Activated CD8-positive, alpha-beta memory T cell treated with anti-CD3 and anti-CD28 coated beads, Interleukin-2, amount 10 ng/mL, durations not matched to agents 7 days and 5 days (primary cell): ENCODE measurements around the gene SYT15. TPM values are rescaled to one million over a fixed set of nuclear protein-coding genes. Genes with fewer than 3 reads are reported as not detected.
"Not testable (repeated sequence)": the region's sequence is repeated elsewhere in the genome, so short reads cannot be mapped to it uniquely, and the experiment has no call there.

ENCODE experiments used
- ATAC-seq: fragments of 150-1000 bp; cut with Tn5 transposase; one replicate; pipeline ENCODE4 v1.10.0; 2021; ENCODE audit warnings: moderate library complexity
- CTCF ChIA-PET: fragments of 350-600 bp; sonication (Branson Sonifier 250); formaldehyde crosslinking; loops from one replicate; lab custom pipeline; 2021; ENCODE audit warnings: antibody characterized with exemption; lab: Charles Lee
- DNase-seq: peaks from one replicate; pipeline ENCODE4 v3.0.0-alpha.2; 2020
- H3K27ac Mint-ChIP-seq: one replicate; pipeline ENCODE4 v1.8.0; 2021; ENCODE audit warnings: mild to moderate bottlenecking, mixed read lengths
- H3K27me3 Mint-ChIP-seq: one replicate; pipeline ENCODE4 v1.8.0; 2021; ENCODE audit warnings: mixed read lengths
- H3K36me3 Mint-ChIP-seq: one replicate; pipeline ENCODE4 v1.8.0; 2021; ENCODE audit warnings: mild to moderate bottlenecking, mixed read lengths
- H3K4me1 Mint-ChIP-seq: one replicate; pipeline ENCODE4 v1.8.0; 2021; ENCODE audit warnings: mixed read lengths
- H3K4me3 Mint-ChIP-seq: one replicate; pipeline ENCODE4 v1.8.0; 2021; ENCODE audit warnings: mild to moderate bottlenecking, moderate library complexity, mixed read lengths
- H3K9me3 Mint-ChIP-seq: one replicate; pipeline ENCODE4 v1.8.0; 2022; ENCODE audit warnings: low read depth, mixed read lengths
- total RNA-seq, 2 experiments: library from RNA; stranded (reverse); gene quantifications; one replicate each; pipeline ENCODE4 v1.2.3, GENCODE V29; 2021

The SYT15 gene
- 1 to 10 TPM in 1 of 2 experiments, under 1 TPM in 1; 0.33 to 1.5 TPM for total RNA-seq

DNA sequence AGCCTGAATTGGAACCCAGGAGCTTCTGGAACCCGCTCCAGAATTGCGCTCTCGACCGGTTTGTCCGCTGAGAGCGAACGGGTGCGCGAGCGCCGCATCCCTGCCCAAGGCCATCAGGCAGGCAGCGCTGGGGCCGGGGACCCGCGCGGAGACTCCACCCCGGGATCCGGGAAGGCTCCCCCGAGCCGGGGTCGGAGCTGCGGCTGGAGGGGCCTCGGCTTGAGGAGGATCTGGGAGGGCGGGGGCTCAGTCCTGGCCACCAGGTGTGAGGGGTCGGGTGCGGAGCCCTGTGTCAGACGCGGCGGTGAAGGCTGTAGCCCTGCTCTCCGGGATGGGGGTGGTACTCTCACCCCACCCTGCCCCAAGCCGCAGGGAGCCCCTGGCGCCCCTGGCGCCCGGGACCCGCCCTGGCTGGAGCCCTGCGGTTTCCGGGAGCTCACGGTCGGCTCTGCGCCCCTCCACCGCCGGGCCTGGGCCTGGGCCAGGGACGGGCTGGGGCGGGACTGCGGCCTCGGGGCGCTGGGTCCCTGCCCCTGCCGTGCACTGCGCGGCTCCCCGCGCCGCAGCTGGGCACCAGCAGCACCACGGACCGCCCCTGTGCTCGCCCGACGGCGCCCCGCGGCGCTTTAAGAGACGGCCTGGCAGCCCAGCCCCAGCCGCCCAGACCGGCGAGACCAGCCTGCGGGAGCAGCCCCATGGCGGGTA lies at the start of gene SYT15:
Gene SYT15 (plus strand): TSS at position 655 of the 705 bp plus-strand sequence. CDS start 41 bp downstream, at position 696.
- H3K36me3 Mint-ChIP-seq, H3K9me3 Mint-ChIP-seq, H3K4me3 Mint-ChIP-seq, CTCF ChIA-PET, H3K27me3 Mint-ChIP-seq, DNase-seq, H3K4me1 Mint-ChIP-seq, H3K27ac Mint-ChIP-seq: not testable (repeated sequence)
- ATAC-seq: peak; percentile 33

DNA sequence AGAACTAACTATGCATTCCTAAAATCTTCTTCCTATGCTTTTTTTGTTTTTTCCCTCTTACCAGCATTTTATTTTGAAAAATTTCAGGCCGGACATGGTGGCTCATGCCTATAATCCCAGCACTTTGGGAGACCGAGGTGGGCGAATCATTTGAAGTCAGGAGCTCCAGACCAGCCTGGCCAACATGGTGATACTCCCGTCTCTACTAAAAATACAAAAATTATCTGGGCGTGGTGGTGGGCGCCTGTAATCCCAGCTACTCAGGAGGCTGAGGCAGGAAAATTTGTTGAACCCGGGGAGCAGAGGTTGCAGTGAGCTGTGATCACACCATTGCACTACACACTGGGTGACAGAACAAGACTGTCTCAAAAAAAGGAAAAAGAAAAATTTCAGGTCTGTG lies 49.2 kb upstream of the SYT15 start:
- H3K4me3 Mint-ChIP-seq, H3K27ac Mint-ChIP-seq, H3K36me3 Mint-ChIP-seq, DNase-seq, H3K9me3 Mint-ChIP-seq, CTCF ChIA-PET, H3K4me1 Mint-ChIP-seq, H3K27me3 Mint-ChIP-seq, ATAC-seq: not testable (repeated sequence)

DNA sequence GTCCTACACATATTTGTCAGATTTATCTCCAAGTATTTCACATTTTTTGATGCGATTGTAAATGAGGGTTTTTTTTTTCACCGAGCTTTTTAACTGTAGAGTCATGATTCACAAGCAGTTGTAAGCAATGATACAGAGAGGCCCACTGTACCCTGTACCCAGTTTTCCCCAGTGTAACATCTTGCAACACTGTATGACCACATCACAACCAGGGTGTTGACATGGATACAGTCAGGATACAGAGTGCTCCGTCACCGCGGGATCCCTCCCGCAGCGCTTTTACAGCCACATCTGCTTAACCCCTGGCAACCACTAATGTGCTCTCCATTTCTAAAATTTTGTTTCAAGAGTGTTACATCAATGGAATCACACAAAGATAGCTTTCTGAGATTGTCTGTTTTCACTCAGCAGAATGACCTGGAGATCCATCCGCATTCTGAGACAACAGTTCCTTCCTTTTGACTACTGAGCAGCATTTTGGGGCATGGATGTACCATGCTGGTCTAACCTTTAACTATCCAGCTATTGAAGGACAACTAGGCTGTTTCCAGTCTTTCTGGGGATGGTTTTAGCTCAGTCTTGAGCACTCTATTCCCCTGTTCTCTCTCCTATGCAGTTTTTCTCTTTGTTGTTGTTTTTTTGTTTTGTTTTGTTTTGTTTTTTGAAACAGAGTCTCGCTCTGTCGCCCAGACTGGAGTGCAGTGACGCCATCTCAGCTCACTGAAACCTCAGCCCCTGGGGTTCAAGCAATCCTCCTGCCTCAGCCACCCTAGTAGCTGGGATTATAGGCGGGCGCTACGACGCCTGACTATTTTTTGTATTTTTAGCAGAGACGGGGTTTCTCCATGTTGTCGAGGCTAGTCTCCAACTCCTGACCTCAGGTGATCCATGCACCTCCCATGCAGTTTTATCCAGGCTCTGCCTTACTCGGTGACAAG lies 48.4 kb upstream of the SYT15 start:
- no peaks in the 10 kb centered on the region for H3K36me3 Mint-ChIP-seq
- H3K4me1 Mint-ChIP-seq: no peaks in the 10 kb centered on the region
- no peak for DNase-seq
- ATAC-seq: no peak
- no peak overlapping the region for H3K4me3 Mint-ChIP-seq
- no peaks in the 10 kb centered on the region for H3K9me3 Mint-ChIP-seq
- peaks cover 6% of the 10 kb centered on the region for H3K27me3 Mint-ChIP-seq
- CTCF ChIA-PET: no interaction called here
- H3K27ac Mint-ChIP-seq: no peak overlapping the region

DNA sequence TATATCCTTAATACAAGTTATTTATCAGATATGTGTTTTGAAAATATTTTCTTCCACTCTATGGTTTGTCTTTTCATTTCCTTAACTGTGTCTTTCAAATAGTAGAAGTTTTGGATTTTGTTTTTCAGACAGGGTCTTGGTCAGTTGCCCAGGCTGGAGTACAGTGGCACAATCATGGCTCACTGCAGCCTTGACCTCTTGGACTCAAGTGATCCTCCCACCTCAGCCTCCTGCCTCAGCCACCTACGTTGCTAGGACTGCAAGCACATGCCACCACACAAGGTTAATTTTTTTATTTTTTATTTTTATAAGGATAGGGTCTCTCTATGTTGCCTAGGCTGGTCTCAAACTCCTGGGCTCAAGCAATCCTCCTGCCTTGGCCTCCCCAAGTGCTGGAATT lies 46.7 kb upstream of the SYT15 start:
- DNase-seq, H3K27me3 Mint-ChIP-seq, H3K4me3 Mint-ChIP-seq, H3K4me1 Mint-ChIP-seq, H3K36me3 Mint-ChIP-seq, CTCF ChIA-PET, ATAC-seq, H3K9me3 Mint-ChIP-seq, H3K27ac Mint-ChIP-seq: not testable (repeated sequence)

DNA sequence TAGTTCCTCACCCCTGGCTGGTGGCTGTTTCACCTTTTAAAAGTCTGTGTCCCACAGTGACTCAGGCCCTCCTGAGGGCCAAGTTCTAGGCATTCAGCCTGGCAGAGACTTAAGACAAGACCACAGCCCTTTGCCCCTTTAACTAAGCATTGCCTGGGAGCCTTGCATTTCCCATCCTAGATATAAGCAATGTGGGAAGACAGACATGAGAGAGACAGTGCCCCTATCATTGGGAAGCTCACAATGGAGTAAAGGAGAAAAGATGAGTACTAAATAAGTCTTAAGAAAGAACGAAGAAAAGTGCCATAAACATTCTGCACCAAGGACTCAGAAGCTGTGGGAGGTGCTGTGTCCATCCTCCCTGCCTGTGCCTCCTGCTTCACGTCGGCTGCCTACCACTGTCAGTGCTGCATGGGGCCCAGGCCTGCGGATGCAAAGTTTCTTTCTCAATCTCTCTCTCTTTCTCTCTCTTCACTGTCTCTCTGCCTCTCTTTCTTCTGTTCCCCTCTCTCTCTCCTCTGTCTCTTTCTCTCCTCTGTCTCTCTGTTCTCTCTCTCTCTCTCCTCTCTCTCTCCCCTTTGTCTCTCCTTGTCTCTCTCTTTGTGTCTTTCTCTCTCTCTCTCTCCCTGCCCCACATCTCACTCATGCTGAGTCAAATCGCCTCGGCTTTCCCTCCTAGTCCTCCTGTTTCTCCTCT lies 44.0 kb upstream of the SYT15 start:
- H3K27ac Mint-ChIP-seq: no peak overlapping the region
- H3K4me1 Mint-ChIP-seq: no peaks in the 10 kb centered on the region
- CTCF ChIA-PET: no interaction called here
- H3K36me3 Mint-ChIP-seq: no peaks in the 10 kb centered on the region
- peaks cover 20% of the 10 kb centered on the region for H3K27me3 Mint-ChIP-seq
- ATAC-seq (no peak), DNase-seq (no peak)
- no peaks in the 10 kb centered on the region for H3K9me3 Mint-ChIP-seq
- H3K4me3 Mint-ChIP-seq: no peak overlapping the region

DNA sequence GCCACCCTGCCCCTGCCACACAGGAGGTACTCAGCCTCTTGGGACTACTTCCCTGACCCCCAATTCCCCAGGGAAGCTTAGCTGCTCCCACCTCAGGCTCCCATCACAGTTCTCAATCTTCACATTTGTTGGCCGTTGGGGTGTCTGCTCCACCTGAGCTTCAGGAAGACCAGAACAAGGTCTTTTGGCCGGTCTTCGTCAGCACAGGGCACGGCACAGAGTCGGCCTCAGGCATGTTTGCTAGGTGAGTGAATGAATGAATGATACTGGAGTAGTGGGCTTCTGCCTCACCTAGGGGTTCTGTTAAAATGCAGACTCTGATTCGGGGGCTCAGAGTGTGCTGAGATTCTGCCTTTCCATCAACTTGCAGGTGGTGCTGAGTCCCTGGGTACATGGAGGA lies 42.8 kb upstream of the SYT15 start:
- H3K4me3 Mint-ChIP-seq: no peak overlapping the region
- peaks cover 31% of the 10 kb centered on the region for H3K27me3 Mint-ChIP-seq
- CTCF ChIA-PET: no interaction called here
- H3K9me3 Mint-ChIP-seq: no peaks in the 10 kb centered on the region
- H3K36me3 Mint-ChIP-seq: no peaks in the 10 kb centered on the region
- H3K27ac Mint-ChIP-seq: no peak overlapping the region
- DNase-seq (no peak), ATAC-seq (no peak)
- H3K4me1 Mint-ChIP-seq: peaks cover 2% of the 10 kb centered on the region

DNA sequence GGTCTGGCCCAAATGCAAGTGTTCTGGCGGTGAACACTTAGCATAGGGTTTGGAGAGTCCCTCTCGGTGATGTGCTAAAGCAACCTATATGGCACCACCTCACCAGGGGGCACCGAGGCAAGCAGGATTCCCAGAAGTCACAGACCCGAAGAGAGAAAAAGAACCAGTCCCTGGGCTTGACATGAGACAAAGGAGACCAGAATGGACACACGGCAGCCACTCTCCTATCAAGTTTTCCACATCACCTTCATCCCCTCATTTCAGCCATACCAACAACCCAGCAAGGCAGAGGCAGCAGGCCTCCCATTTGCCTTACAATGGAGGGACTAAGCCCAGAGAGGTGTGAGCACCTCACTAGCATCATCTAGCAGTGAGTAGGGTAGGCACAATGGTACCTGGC lies 42.1 kb upstream of the SYT15 start:
- peaks cover 2% of the 10 kb centered on the region for H3K4me1 Mint-ChIP-seq

DNA sequence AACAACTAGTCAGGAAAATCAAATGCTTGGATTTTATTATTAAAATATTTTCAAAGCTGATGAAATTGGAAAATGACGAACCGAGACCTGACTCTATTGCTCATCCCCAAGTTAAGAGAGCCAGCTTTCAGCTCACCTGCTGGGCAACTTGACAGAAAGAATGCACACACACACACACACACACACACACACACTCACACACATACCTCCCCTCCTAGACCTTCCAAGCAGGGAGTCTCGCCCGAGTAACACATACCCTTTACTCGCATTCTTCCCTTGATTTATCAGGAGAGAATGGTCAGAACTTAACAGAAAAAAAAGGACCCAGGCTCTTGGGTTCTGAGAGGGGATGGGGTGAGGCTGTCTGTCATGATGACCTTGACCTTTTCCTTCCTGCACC lies 41.6 kb upstream of the SYT15 start:
- DNase-seq (no peak), ATAC-seq (no peak)
- no peak overlapping the region for H3K4me3 Mint-ChIP-seq
- no peaks in the 10 kb centered on the region for H3K36me3 Mint-ChIP-seq
- H3K27me3 Mint-ChIP-seq: peaks cover 30% of the 10 kb centered on the region
- H3K4me1 Mint-ChIP-seq: peaks cover 2% of the 10 kb centered on the region
- no peaks in the 10 kb centered on the region for H3K9me3 Mint-ChIP-seq
- H3K27ac Mint-ChIP-seq: no peak overlapping the region
- CTCF ChIA-PET: no interaction called here

More for the DNA sequence above, 42.1 kb upstream of the SYT15 start:
- CTCF ChIA-PET: no interaction called here
- DNase-seq: no peak
- no peak for ATAC-seq
- Mint-ChIP-seq H3K27ac (no peak overlapping the region), H3K9me3 (no peaks in the 10 kb centered on the region), H3K27me3 (peaks cover 29% of the 10 kb centered on the region), H3K4me3 (no peak overlapping the region), H3K36me3 (no peaks in the 10 kb centered on the region)

DNA sequence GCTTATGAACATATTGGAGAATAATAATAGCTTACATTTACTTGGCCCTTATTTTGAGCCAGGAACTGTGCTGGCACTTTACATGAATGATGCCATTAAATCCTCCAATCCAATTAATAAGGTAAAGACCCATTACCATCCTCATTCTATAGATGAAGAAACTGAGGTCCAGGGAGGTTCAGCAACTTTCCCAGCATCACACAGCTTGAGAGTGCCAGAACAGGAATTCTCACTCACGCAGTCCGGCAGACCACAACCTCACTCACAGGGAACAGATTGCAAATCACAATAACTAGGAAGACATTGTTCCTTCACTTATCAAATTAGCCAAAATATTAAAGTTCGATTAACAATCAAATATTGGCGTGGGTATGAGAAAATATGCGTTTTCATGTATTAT lies 40.8 kb upstream of the SYT15 start:
- Mint-ChIP-seq H3K36me3 (no peaks in the 10 kb centered on the region), H3K9me3 (no peaks in the 10 kb centered on the region), H3K27ac (no peak overlapping the region), H3K27me3 (peaks cover 36% of the 10 kb centered on the region), H3K4me3 (no peak overlapping the region), H3K4me1 (peaks cover 2% of the 10 kb centered on the region)
- DNase-seq: no peak
- no peak for ATAC-seq
- CTCF ChIA-PET: no interaction called here

DNA sequence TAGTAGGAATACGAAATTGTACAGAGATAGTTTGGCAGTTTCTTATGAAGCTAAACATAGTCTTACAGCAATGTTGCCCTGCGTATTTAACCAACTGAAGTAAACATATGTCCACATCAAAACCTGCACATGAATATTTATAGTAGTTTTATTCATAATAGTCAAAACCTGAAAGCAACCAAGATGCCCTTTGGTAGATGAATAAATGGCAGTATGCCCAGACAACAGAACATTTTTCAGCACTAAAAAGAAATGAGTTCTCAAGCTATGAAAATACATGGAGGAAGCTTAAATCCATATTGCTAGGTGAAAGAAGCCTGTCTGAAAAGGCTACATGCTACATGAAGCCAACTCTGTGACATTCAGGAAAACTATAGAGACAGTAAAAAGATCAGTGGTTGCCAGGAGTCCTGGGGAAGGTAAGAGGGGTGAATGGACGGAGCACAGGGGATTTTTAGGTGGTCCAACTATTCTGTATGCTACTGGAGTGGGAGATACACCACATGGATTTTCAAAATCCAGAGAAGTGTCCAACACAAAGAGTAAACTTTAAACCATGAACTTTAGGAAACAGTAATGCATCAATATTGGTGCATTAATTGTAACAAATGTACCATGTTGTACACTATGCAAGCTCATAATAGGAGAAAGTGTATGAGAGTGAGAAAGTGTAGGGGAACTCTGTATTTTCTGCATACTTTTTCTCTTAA lies 40.1 kb upstream of the SYT15 start:
- Mint-ChIP-seq H3K27ac (no peak overlapping the region), H3K36me3 (no peaks in the 10 kb centered on the region), H3K4me3 (no peak overlapping the region), H3K27me3 (peaks cover 37% of the 10 kb centered on the region), H3K4me1 (peaks cover 2% of the 10 kb centered on the region), H3K9me3 (no peaks in the 10 kb centered on the region)
- DNase-seq: no peak
- CTCF ChIA-PET: interaction anchor here (1.1 kb wide), 1 partner anchor 11 kb away, joined by 3 read pairs; no protein-coding TSS in a partner anchor
- no peak for ATAC-seq

DNA sequence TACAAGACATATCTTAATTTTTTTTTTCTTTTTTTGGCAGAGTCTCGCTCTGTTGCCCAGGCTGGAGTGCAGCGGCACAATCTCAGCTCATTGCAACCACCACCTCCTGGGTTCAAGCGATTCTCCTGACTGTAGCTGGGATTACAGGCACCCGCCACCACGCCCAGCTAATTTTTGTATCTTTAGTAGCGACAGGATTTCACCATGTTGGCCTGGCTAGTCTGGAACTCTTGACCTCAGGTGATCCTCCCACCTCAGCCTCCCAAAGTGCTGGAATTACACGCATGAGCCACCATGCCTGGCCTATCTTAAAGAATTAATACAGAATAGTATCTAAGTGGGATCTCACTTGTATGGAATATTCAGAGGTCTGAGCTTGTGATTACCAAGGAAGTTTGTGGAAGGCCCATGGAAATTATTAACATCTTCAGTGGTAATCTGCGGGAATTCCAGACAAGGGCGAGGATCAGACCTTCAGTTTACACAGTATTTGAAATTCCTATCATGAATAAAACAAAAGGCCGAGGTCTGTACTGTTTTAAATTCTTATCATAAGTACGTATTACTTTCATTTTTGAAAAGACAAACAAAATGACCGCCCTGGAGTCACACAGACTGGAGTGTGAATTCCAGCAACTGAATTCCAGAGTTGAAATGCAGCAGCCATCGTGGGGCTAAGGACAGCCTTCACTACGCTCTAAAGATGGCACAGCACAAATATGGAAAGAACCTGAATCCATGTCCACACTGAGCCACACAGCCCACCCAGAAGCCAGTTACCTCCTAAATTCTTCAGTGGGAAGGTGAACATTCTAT lies 39.1 kb upstream of the SYT15 start:
- ATAC-seq (no peak), DNase-seq (no peak)
- Mint-ChIP-seq H3K27me3 (peaks cover 37% of the 10 kb centered on the region), H3K27ac (no peak overlapping the region), H3K9me3 (no peaks in the 10 kb centered on the region), H3K4me3 (no peak overlapping the region), H3K4me1 (peaks cover 2% of the 10 kb centered on the region), H3K36me3 (no peaks in the 10 kb centered on the region)
- CTCF ChIA-PET: interaction anchor here (1.1 kb wide), 1 partner anchor 12 kb away, joined by 3 read pairs; no protein-coding TSS in a partner anchor

DNA sequence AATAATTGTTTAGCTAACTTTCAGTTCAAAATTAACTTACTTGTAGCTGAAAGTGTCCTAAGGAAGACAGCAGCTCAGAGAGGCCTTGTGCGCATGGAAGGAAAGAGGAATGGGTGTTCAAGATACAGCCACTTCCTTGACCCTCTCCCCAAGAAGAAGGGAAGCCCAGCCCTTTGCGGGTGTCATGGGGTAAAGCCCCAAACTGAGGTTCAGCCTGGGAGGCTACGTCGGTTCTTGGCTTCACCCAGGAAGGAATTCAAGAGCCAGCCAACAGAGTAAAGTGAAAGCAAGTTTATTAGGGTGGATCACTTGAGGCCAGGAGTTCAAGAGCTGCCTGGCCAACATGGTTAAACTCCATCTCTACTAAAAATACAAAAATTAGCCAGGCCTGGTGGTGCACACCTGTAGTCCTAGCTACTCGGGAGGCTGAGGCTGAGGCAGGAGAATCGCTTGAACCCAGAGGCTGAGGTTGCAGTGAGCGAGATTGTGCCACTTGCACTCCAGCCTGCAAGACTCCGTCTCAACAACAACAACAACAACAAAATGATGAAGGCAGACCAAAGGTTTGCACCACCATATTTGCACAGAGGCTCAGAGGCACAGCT lies 38.4 kb upstream of the SYT15 start:
- H3K27ac Mint-ChIP-seq: no peak overlapping the region
- ATAC-seq (no peak), DNase-seq (no peak)
- no peaks in the 10 kb centered on the region for H3K36me3 Mint-ChIP-seq
- H3K4me3 Mint-ChIP-seq: no peak overlapping the region
- H3K4me1 Mint-ChIP-seq: peaks cover 2% of the 10 kb centered on the region
- H3K9me3 Mint-ChIP-seq: no peaks in the 10 kb centered on the region
- peaks cover 37% of the 10 kb centered on the region for H3K27me3 Mint-ChIP-seq
- CTCF ChIA-PET: no interaction called here
